HFFc6 (cell line): ENCODE measurements around the gene MN1. TPM values are rescaled to one million over a fixed set of nuclear protein-coding genes. Genes with fewer than 3 reads are reported as not detected.
A peak's percentile ranks its signal among the peaks of the same experiment; 100 is the strongest.

Source experiments
- DNase-seq: peaks from one replicate; pipeline ENCODE4 v3.0.0-alpha.2; 2018
- H3K27ac Mint-ChIP-seq: 2 replicates; pipeline ENCODE4 v1.8.0; 2020; ENCODE audit warnings: mild to moderate bottlenecking, mixed read lengths
- H3K27me3 Mint-ChIP-seq: 2 replicates; pipeline ENCODE4 v1.8.0; 2021; ENCODE audit warnings: mild to moderate bottlenecking, moderate library complexity, mixed read lengths; ENCODE audit not compliant: insufficient read depth
- H3K36me3 Mint-ChIP-seq: 2 replicates; pipeline ENCODE4 v1.8.0; 2021; ENCODE audit warnings: low read depth, mixed read lengths
- H3K4me1 Mint-ChIP-seq: 2 replicates; pipeline ENCODE4 v1.8.0; 2020; ENCODE audit warnings: low read depth, mixed read lengths
- H3K4me3 Mint-ChIP-seq: 2 replicates; pipeline ENCODE4 v1.8.0; 2020; ENCODE audit warnings: mild to moderate bottlenecking, moderate library complexity, mixed read lengths
- H3K9me3 Mint-ChIP-seq: 2 replicates; pipeline ENCODE4 v1.8.0; 2020; ENCODE audit warnings: mild to moderate bottlenecking, mixed read lengths
- CTCF ChIP-seq: fragments of 200-600 bp; sonication (generic); IDR thresholded peaks from 2 replicates; pipeline ENCODE4 v1.5.0; 2021; ENCODE audit warnings: antibody characterized with exemption, mild to moderate bottlenecking
- total RNA-seq, 6 experiments: library from RNA; stranded (reverse); fragmentation: NEBNext Ultra II Directional; extraction: Animal tissue kit (Norgen Biotek cat#: 25700); gene quantifications; 2 replicates in 1 of 6; 3 replicates in 5 of 6; pipeline ENCODE4 v1.2.3, GENCODE V29; 2021

MN1 gene
- total RNA-seq, 6 experiments from 2014 or later, result 0.09 to 0.14 (median 0.12) TPM

DNA sequence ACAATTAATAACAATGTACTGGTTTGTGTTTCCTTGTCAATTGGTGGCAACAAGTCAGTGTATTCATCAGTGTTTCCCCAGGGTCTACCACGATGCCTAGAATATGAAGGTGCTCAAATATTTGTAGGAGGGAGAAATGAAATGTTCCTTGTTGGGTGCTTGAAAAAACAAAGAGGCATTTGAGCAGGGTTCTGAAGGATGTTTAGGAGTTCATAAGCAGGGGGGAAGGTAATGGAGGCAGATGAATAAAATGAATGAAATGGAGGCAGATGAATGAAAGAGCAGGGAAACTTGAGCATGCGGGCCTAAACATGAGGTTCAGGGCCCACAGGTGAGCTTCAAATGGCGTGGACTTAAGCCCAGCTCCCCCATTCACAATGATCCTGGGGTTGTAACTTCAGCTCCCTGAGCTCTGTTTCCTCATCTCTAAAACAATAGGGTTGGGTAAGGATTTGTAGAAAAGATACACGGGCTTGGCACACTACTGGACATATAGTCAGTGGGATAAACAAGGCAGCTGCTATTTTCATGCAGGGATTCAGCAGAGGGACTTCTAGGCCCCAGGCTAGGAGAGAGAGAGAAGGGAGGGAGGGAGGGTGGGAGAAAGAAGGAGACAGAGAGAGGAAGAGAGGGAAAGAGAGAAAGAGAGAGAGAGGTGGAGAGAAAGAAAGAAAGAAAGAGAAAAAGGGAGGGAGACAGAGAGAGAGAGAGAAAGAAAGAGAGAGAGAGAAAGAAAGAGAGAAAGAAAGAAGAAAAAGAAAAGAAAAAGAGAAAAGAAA, 73.7 kb downstream of the MN1 start:
- no peak for DNase-seq
- H3K4me1 Mint-ChIP-seq, result peaks cover 15% of the 10 kb centered on the region

GRCh38 chr22:27726686-27727449, 74.7 kb downstream of the MN1 start:
- Mint-ChIP-seq H3K9me3 (no peaks in the 10 kb centered on the region), H3K4me3 (peak overlapping the region; percentile 6; the same call in 1 of the 2 replicates), H3K36me3 (no peaks in the 10 kb centered on the region), H3K27ac (peak overlapping the region; percentile 18; the same call in 1 of the 2 replicates), H3K4me1 (peaks cover 15% of the 10 kb centered on the region), H3K27me3 (peaks cover 22% of the 10 kb centered on the region)
- TF ChIP-seq CTCF, result no peak
- no peak for DNase-seq

More for the DNA sequence above, 73.7 kb downstream of the MN1 start:
- no peaks in the 10 kb centered on the region for H3K9me3 Mint-ChIP-seq
- no peak for TF ChIP-seq CTCF
- H3K4me3 Mint-ChIP-seq, result no peak overlapping the region
- H3K27ac Mint-ChIP-seq, result no peak overlapping the region
- no peaks in the 10 kb centered on the region for H3K36me3 Mint-ChIP-seq
- peaks cover 26% of the 10 kb centered on the region for H3K27me3 Mint-ChIP-seq

DNA sequence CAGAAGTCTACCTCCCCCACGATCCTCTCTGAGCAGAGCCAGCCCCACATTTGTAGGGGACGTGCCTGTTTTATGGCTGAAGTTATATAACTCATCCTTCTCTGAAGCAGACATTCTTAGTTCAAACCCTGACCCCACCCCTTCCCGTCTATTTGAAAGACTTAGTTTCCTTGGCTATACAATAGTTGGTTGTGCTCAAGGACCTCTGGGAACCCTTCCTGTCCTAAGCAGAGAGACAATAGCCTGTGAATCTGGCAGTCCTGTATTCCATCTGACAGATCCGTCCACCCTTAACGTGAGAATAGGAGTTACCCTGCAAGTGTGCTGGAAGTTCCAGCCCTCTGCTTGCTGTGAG, 75.2 kb downstream of the MN1 start:
- H3K27me3 Mint-ChIP-seq, result peaks cover 22% of the 10 kb centered on the region
- no peak for DNase-seq
- TF ChIP-seq CTCF, result no peak
- H3K4me3 Mint-ChIP-seq, result peak overlapping the region; percentile 6; the same call in 1 of the 2 replicates
- no peaks in the 10 kb centered on the region for H3K9me3 Mint-ChIP-seq
- peak overlapping the region; percentile 18; the same call in 1 of the 2 replicates for H3K27ac Mint-ChIP-seq
- H3K4me1 Mint-ChIP-seq, result peaks cover 15% of the 10 kb centered on the region
- H3K36me3 Mint-ChIP-seq, result no peaks in the 10 kb centered on the region

- peaks cover 15% of the 10 kb centered on the region for H3K4me1 Mint-ChIP-seq
Observed at GRCh38 chr22:27725661-27726060, 75.9 kb downstream of the MN1 start.

GRCh38 chr22:27724709-27725108, 76.8 kb downstream of the MN1 start:
- no peak for TF ChIP-seq CTCF
- peaks cover 16% of the 10 kb centered on the region for H3K4me1 Mint-ChIP-seq
- DNase-seq, result no peak
- H3K36me3 Mint-ChIP-seq, result no peaks in the 10 kb centered on the region
- no peak overlapping the region for H3K27ac Mint-ChIP-seq
- peaks cover 12% of the 10 kb centered on the region for H3K27me3 Mint-ChIP-seq
- H3K9me3 Mint-ChIP-seq, result no peaks in the 10 kb centered on the region
- H3K4me3 Mint-ChIP-seq, result no peak overlapping the region

More at GRCh38 chr22:27725661-27726060, 75.9 kb downstream of the MN1 start:
- Mint-ChIP-seq H3K27me3 (peaks cover 15% of the 10 kb centered on the region), H3K27ac (no peak overlapping the region), H3K9me3 (no peaks in the 10 kb centered on the region), H3K4me3 (no peak overlapping the region), H3K36me3 (no peaks in the 10 kb centered on the region)
- no peak for DNase-seq
- TF ChIP-seq CTCF, result no peak
